ENCODE measurements around the gene MEGF6. TPM values are rescaled to one million over a fixed set of nuclear protein-coding genes. Genes with fewer than 3 reads are reported as not detected.

The MEGF6 gene
- total RNA-seq, 1 experiment from 2014 or later = 21.3 TPM

- H2BK15ac ChIP-seq (ENCODE audit: low read depth, low read length) = no peak overlapping the region
Observed at GRCh38 chr1:3552751-3553150, 58.6 kb downstream of the MEGF6 start.

More at GRCh38 chr1:3552751-3553150, 58.6 kb downstream of the MEGF6 start:
- Histone ChIP-seq H3K4me1 (ENCODE audit: insufficient read depth, low read length) (no peaks in the 10 kb centered on the region), H3K23ac (ENCODE audit: insufficient read length, low read depth, low read length) (no peak overlapping the region), H2AK5ac (ENCODE audit: insufficient read length, low read length) (no peak overlapping the region), H4K8ac (replicated peaks; ENCODE audit: insufficient read length, low read depth, low read length) (no peak overlapping the region), H3K23me2 (ENCODE audit: insufficient read length, low read depth, low read length, poor library complexity, severe bottlenecking) (no peaks in the 10 kb centered on the region), H3K27me3 (ENCODE audit: insufficient read depth, low read length) (no peaks in the 10 kb centered on the region), H4K20me1 (ENCODE audit: control insufficient read depth, insufficient read depth, insufficient read length) (no peaks in the 10 kb centered on the region), H2BK12ac (ENCODE audit: insufficient read length, low read depth, low read length) (no peak overlapping the region), H3K14ac (ENCODE audit: insufficient read depth, low read length) (no peak overlapping the region), H3K27ac (ENCODE audit: insufficient read length, low read depth, low read length) (no peak overlapping the region), H3K4ac (ENCODE audit: low read depth, low read length) (no peak overlapping the region), H2AFZ (ENCODE audit: low read length) (no peak overlapping the region), H3K79me1 (ENCODE audit: insufficient read depth, low read depth, low read length, poor library complexity, severe bottlenecking) (no peaks in the 10 kb centered on the region), H4K5ac (ENCODE audit: insufficient read length, low read depth, low read length) (no peak overlapping the region), H3T11ph (ENCODE audit: low read length) (no peak overlapping the region), H4K91ac (ENCODE audit: insufficient read length, low read depth, low read length) (no peak overlapping the region), H3K56ac (ENCODE audit: insufficient read length, low read depth, low read length) (no peak overlapping the region), H2BK20ac (ENCODE audit: low read depth, low read length, poor library complexity, severe bottlenecking) (no peak overlapping the region), H3K18ac (ENCODE audit: insufficient read length, low read depth, low read length) (no peak overlapping the region), H3K79me2 (ENCODE audit: insufficient read depth, low read length) (no peaks in the 10 kb centered on the region), H2BK5ac (ENCODE audit: insufficient read length, low read length) (no peak overlapping the region), H3K9me3 (ENCODE audit: control insufficient read depth, low read depth, low read length) (no peaks in the 10 kb centered on the region), H3K4me2 (ENCODE audit: insufficient read depth, insufficient read length, low read length) (no peak overlapping the region), H2BK120ac (ENCODE audit: low read depth, low read length, poor library complexity, severe bottlenecking) (no peak overlapping the region), H3K9ac (ENCODE audit: extremely low read depth, insufficient read length, low read length) (no peak overlapping the region)
- Mint-ChIP-seq H3K4me3 (no peak overlapping the region), H3K27ac (peak overlapping the region in 1 of 3 experiments; percentile 44; a peak in 1 of 7 replicates), H3K9me3 (no peaks in the 10 kb centered on the region), H3K27me3 (ENCODE audit: low read depth) (no peaks in the 10 kb centered on the region), H3K36me3 (ENCODE audit: insufficient read depth in 1 of 3, low read depth in 3 of 3) (no peaks in the 10 kb centered on the region), H3K4me1 (0 out of 4 replicates have a peak, but pooled peaks cover 0 to 2% of the 10 kb centered on the region in 2 experiments)
- no peak for DNase-seq
- WGBS (ENCODE audit: extremely low coverage, insufficient read length, low lambda C conversion rate) = no CpG with 5 or more reads among the region's 6 CpGs
- no peak for TF ChIP-seq CTCF (conservative IDR thresholded peaks at IDR 0.05)
